Endothelial cell of umbilical vein (primary cell): Measurements from ENCODE around the gene NBPF6. TPM values are rescaled to one million over a fixed set of nuclear protein-coding genes. Genes with fewer than 3 reads are reported as not detected.
"Not testable (repeated sequence)": the region's sequence is repeated elsewhere in the genome, so short reads cannot be mapped to it uniquely, and the experiment has no call there.

Experiments used
- Bru-seq: library from RNA; stranded (reverse); fragments of 400-500 nt; gene quantifications from one replicate; lab custom pipeline; 2021; lab: Mats Ljungman, UMichigan
- BruChase-seq, 2 experiments: library from RNA; stranded (reverse); fragments of 400-500 nt; gene quantifications; one replicate each; lab custom pipeline; 2021; lab: Mats Ljungman, UMichigan
- BruUV-seq: library from RNA; stranded (reverse); fragments of 400-500 nt; replicated peaks from 2 replicates; lab custom pipeline; 2021; lab: Mats Ljungman, UMichigan
- CTCF ChIA-PET: fragments of 300-600, 350-600 bp; sonication (Branson Sonifier 250); formaldehyde crosslinking; loops from one replicate; lab custom pipeline; 2021; ENCODE audit warnings: antibody characterized with exemption, inconsistent platforms; lab: Charles Lee
- POLR2A ChIA-PET: fragments of 300-600, 350-600 bp; sonication (Branson Sonifier 250); formaldehyde crosslinking; loops from one replicate; lab custom pipeline; 2021; ENCODE audit warnings: antibody characterized with exemption, inconsistent platforms; lab: Charles Lee
- DNase-seq: peaks from one replicate; pipeline ENCODE4 v3.0.0-alpha.2; 2011; ENCODE audit warnings: low read depth, low spot score
- FAIRE-seq: peaks from 2 replicates; lab custom pipeline; 2011; peaks lifted over from hg19 to GRCh38; lab: Jason Lieb, UNC
- H2AFZ ChIP-seq: 2 replicates; pipeline ENCODE4 v1.6.0; 2012; ENCODE audit warnings: low read depth, low read length, control low read depth, inconsistent platforms
- H3K27ac ChIP-seq: 2 replicates; pipeline ENCODE4 v1.5.1; 2011; ENCODE audit warnings: low read depth, mild to moderate bottlenecking, control low read depth, low read length, moderate library complexity; ENCODE audit not compliant: insufficient read depth
- H3K27me3 ChIP-seq, 2 experiments: 2 replicates each; pipeline versions ENCODE4 v1.6.0 to v1.6.1; 2011; ENCODE audit warnings: low read length in 2 of 2, mixed read lengths in 1 of 2; ENCODE audit not compliant: control insufficient read depth in 2 of 2, insufficient read depth in 2 of 2
- H3K36me3 ChIP-seq, 2 experiments: 2 replicates in 1 of 2; 3 replicates in 1 of 2; pipeline ENCODE4 v1.5.1; 2011; ENCODE audit warnings: low read length in 2 of 2, mild to moderate bottlenecking in 1 of 2, moderate library complexity in 1 of 2; ENCODE audit not compliant: control insufficient read depth in 2 of 2, insufficient read depth in 2 of 2; ENCODE audit errors: extremely low read depth in 1 of 2
- H3K4me1 ChIP-seq: 3 replicates; pipeline ENCODE4 v1.5.1; 2011; ENCODE audit warnings: mild to moderate bottlenecking, low read length; ENCODE audit not compliant: control insufficient read depth, insufficient read depth; ENCODE audit errors: extremely low read depth
- H3K4me2 ChIP-seq: 2 replicates; pipeline ENCODE4 v1.6.1; 2011; ENCODE audit warnings: low read length, control low read depth, mixed read lengths; ENCODE audit not compliant: insufficient read depth
- H3K4me3 ChIP-seq, 3 experiments: fragments of 200-600 bp in 1 of 3; sonication (generic), shearing (Covaris generic) in 1 of 3; replicated peaks in 1 of 3; 2 replicates each; pipeline ENCODE4 v1.5.1; 2011 to 2016; ENCODE audit warnings: control low read depth in 3 of 3, low read length in 3 of 3, mild to moderate bottlenecking in 2 of 3, inconsistent platforms in 1 of 3, low read depth in 1 of 3, moderate library complexity in 1 of 3; ENCODE audit not compliant: insufficient read depth in 1 of 3
- H3K79me2 ChIP-seq: 2 replicates; pipeline ENCODE4 v1.6.0; 2012; ENCODE audit warnings: low read length, inconsistent platforms; ENCODE audit not compliant: control insufficient read depth, insufficient read depth
- H3K9ac ChIP-seq: replicated peaks from 2 replicates; pipeline ENCODE3; 2011; ENCODE audit warnings: low read length, control low read depth; ENCODE audit not compliant: insufficient read depth; ENCODE audit errors: extremely low read depth
- H3K9me1 ChIP-seq: replicated peaks from 3 replicates; pipeline ENCODE4 v1.6.0; 2011; ENCODE audit warnings: mild to moderate bottlenecking, low read length; ENCODE audit not compliant: control insufficient read depth, insufficient read depth; ENCODE audit errors: extremely low read depth
- H3K9me3 ChIP-seq: replicated peaks from 2 replicates; pipeline ENCODE4 v1.5.1; 2012; ENCODE audit warnings: low read length, inconsistent platforms; ENCODE audit not compliant: control insufficient read depth, insufficient read depth
- H4K20me1 ChIP-seq: replicated peaks from 2 replicates; pipeline ENCODE3; 2011; ENCODE audit warnings: mild to moderate bottlenecking, low read length; ENCODE audit not compliant: control insufficient read depth, insufficient read depth; ENCODE audit errors: extremely low read depth
- dilution Hi-C: fragments of 300-500 bp; cut with MboI; formaldehyde crosslinking; loops from one replicate; pipeline ENCODE4 v1.15.0; 2019; ENCODE audit warnings: low sequenced_read_pairs; ENCODE audit not compliant: extremely low pct_ligation_motif_present
- intact Hi-C: fragments of 100-400 bp; cut with micrococcal nuclease; formaldehyde crosslinking; loops from one replicate; pipeline ENCODE4 v1.10.0; 2022
- long read RNA-seq: library from polyadenylated mRNA; stranded (forward); transcript quantifications from one replicate; pipeline ENCODE4 v2.0.0, GENCODE V29; 2021
- polyA minus RNA-seq, 3 experiments: library from RNA; depleted of rRNA, polyadenylated mRNA; stranded (reverse); fragments of >200 nt; gene quantifications; 1 replicate in 1 of 3; 2 replicates in 2 of 3; pipeline ENCODE4 v1.2.3, GENCODE V29; 2011
- polyA plus RNA-seq, 4 experiments: library from polyadenylated mRNA; depleted of rRNA in 3 of 4; stranded (reverse) in 3 of 4; unstranded in 1 of 4; fragments of >200 nt; gene quantifications; 2 replicates each; pipeline versions ENCODE4 v1.2.1 to v1.2.3, GENCODE V29; 2011 to 2012; ENCODE audit warnings: missing spikeins in 1 of 4
- total RNA-seq: library from RNA; stranded (reverse); gene quantifications from 2 replicates; pipeline ENCODE4 v1.2.3, GENCODE V29; 2021

Gene NBPF6
- total RNA-seq (not detected in 2 replicates), polyA plus RNA-seq (not detected in 2 replicates), polyA minus RNA-seq (not detected in 2 replicates), Bru-seq, nascent RNA (not detected), BruChase-seq, experiment 1, labeled RNA remaining after a 6-hour chase (not detected), BruChase-seq, experiment 2, labeled RNA remaining after a 2-hour chase (not detected)
- not detected in 2 replicates for polyA plus RNA-seq (2011; cell fraction: cytosol; rRNA removed)
- polyA plus RNA-seq (2011; cell fraction: nucleus; rRNA removed), result not detected in 2 replicates
- polyA plus RNA-seq (2012), result not detected in 2 replicates
- polyA minus RNA-seq (2011; cell fraction: cytosol; rRNA and poly(A)+ RNA removed), result 1.7 TPM
- polyA minus RNA-seq (2011; cell fraction: nucleus; rRNA and poly(A)+ RNA removed), result not detected in 2 replicates
- long read RNA-seq, result 0 reads

GRCh38 chr1:108450043-108450442 is at the start of gene NBPF6:
NBPF6 (plus strand) TSS chr1:108450343; CDS start chr1:108450602, 259 bp downstream.
- BruUV-seq, CTCF ChIA-PET, intact Hi-C loops, H3K9ac ChIP-seq, FAIRE-seq, POLR2A ChIA-PET, H4K20me1 ChIP-seq, H3K9me1 ChIP-seq, H3K4me1 ChIP-seq, DNase-seq, dilution Hi-C loops, H3K36me3 ChIP-seq, H3K79me2 ChIP-seq, H2AFZ ChIP-seq, H3K9me3 ChIP-seq, H3K4me3 ChIP-seq, H3K27me3 ChIP-seq, H3K27ac ChIP-seq, H3K4me2 ChIP-seq: not testable (repeated sequence)

GRCh38 chr1:108411098-108411833 is 38.9 kb upstream of the NBPF6 start:
- dilution Hi-C loops, H3K4me3 ChIP-seq, H3K27ac ChIP-seq, H3K4me2 ChIP-seq, BruUV-seq, H3K9me3 ChIP-seq, DNase-seq, H3K4me1 ChIP-seq, POLR2A ChIA-PET, CTCF ChIA-PET, H3K36me3 ChIP-seq, FAIRE-seq, H2AFZ ChIP-seq, H3K27me3 ChIP-seq, H3K9me1 ChIP-seq, intact Hi-C loops, H3K9ac ChIP-seq, H3K79me2 ChIP-seq, H4K20me1 ChIP-seq: not testable (repeated sequence)

GRCh38 chr1:108420129-108420528 is 30.0 kb upstream of the NBPF6 start:
- BruUV-seq, H3K9me3 ChIP-seq, H3K27ac ChIP-seq, H3K9ac ChIP-seq, H3K27me3 ChIP-seq, intact Hi-C loops, POLR2A ChIA-PET, H3K79me2 ChIP-seq, H3K4me2 ChIP-seq, DNase-seq, H4K20me1 ChIP-seq, H3K4me3 ChIP-seq, H3K4me1 ChIP-seq, H3K9me1 ChIP-seq, H3K36me3 ChIP-seq, H2AFZ ChIP-seq, dilution Hi-C loops, CTCF ChIA-PET, FAIRE-seq: not testable (repeated sequence)
